ENCODE measurements around the gene LYPD6B.

GRCh38 chr2:149223472-149224095 is 185.1 kb downstream of the LYPD6B start:
- TF ChIP-seq EZH2 (IDR thresholded peaks at IDR 0.05): no peak
- TF ChIP-seq FOXP2 (optimal IDR thresholded peaks at IDR 0.05; ENCODE audit: control extremely low read depth, extremely low read length, insufficient read depth): no peak
- TF ChIP-seq POLR2AphosphoS5 (IDR thresholded peaks at IDR 0.05; ENCODE audit: borderline replicate concordance, low read depth, low read length): no peak
